ENCODE data around the gene DPP9. TPM values are rescaled to one million over a fixed set of nuclear protein-coding genes. Genes with fewer than 3 reads are reported as not detected.

Gene DPP9
- total RNA-seq: 100 to 1,000 TPM in 1 of 4 donors, 10 to 100 TPM in 3; 76.7 to 125 (median 86.6) TPM

GRCh38 chr19:4723595-4724514 lies at the start of gene DPP9:
Gene DPP9, minus strand, starts transcription at chr19:4723842. Its CDS starts 3,936 bp downstream, at chr19:4719906.
- TF ChIP-seq CTCF (IDR thresholded peaks at IDR 0.05) (peak in 1 of 3 donors; percentile 82), POLR2A (IDR thresholded peaks at IDR 0.05) (no peak)
- intact Hi-C loops (cut with DNase I; ENCODE audit: low total_unique reads): no loop called here
- 1% methylated on average over 47 to 73 of the region's 79 CpGs for WGBS, 2 donors
- H3K4me3 ChIP-seq (ENCODE audit: low read depth, poor library complexity, severe bottlenecking): peak within 1 kb of the TSS; percentile 73
- DNase-seq (ENCODE audit: low spot score in 2 of 2): peak; percentile 98 to 99

GRCh38 chr19:4773047-4773640 lies 49.5 kb upstream of the DPP9 start:
- no peak overlapping the region for H3K4me3 ChIP-seq (ENCODE audit: low read depth, poor library complexity, severe bottlenecking)
- 54 to 62% methylated on average over 9 of the region's 9 CpGs for WGBS, 2 donors
- DNase-seq (ENCODE audit: low spot score in 2 of 2): no peak
- intact Hi-C loops (cut with DNase I; ENCODE audit: low total_unique reads): no loop called here
- no peak for TF ChIP-seq CTCF (IDR thresholded peaks at IDR 0.05)
- TF ChIP-seq POLR2A (IDR thresholded peaks at IDR 0.05): no peak

- intact Hi-C loops (cut with DNase I; ENCODE audit: low total_unique reads): no loop called here
- no peak for TF ChIP-seq CTCF (IDR thresholded peaks at IDR 0.05)
- no peak for TF ChIP-seq POLR2A (IDR thresholded peaks at IDR 0.05)
- no peak for DNase-seq (ENCODE audit: low spot score in 2 of 2)
- H3K4me3 ChIP-seq (ENCODE audit: low read depth, poor library complexity, severe bottlenecking): no peak overlapping the region
- WGBS, 2 donors: 40 to 55% methylated on average over 2 of the region's 2 CpGs
Observed at GRCh38 chr19:4772566-4772965, 48.9 kb upstream of the DPP9 start.

- no peak overlapping the region for H3K4me3 ChIP-seq (ENCODE audit: low read depth, poor library complexity, severe bottlenecking)
- DNase-seq (ENCODE audit: low spot score in 2 of 2): peak; percentile 75 to 95
- intact Hi-C loops (cut with DNase I; ENCODE audit: low total_unique reads): no loop called here
- 9 to 10% methylated on average over 37 of the region's 37 CpGs for WGBS, 2 donors
- TF ChIP-seq POLR2A (IDR thresholded peaks at IDR 0.05) (no peak), CTCF (IDR thresholded peaks at IDR 0.05) (no peak)
Observed at GRCh38 chr19:4768934-4769777, 45.5 kb upstream of the DPP9 start.

- 70% methylated on average over 5 of the region's 5 CpGs for WGBS, 2 donors
- TF ChIP-seq CTCF (IDR thresholded peaks at IDR 0.05) (no peak), POLR2A (IDR thresholded peaks at IDR 0.05) (no peak)
- intact Hi-C loops (cut with DNase I; ENCODE audit: low total_unique reads): no loop called here
- no peak for DNase-seq (ENCODE audit: low spot score in 2 of 2)
- H3K4me3 ChIP-seq (ENCODE audit: low read depth, poor library complexity, severe bottlenecking): no peak overlapping the region
Observed at GRCh38 chr19:4764393-4764660, 40.7 kb upstream of the DPP9 start.

Measured in lower leg skin (tissue), 4 donors.